Adrenal gland (tissue), 12 donors: ENCODE results near the gene UXT. TPM values are rescaled to one million over a fixed set of nuclear protein-coding genes. Genes with fewer than 3 reads are reported as not detected.

Experiments used
- DNase-seq, 7 donors: peaks; one replicate each; pipeline ENCODE4 v3.0.0-alpha.2; 2019 to 2020
- H3K27ac ChIP-seq, 5 donors: fragments of 200-600 bp; sonication (generic) in 4 of 5; 1 replicate in 3 of 5; 2 replicates in 2 of 5; pipeline versions ENCODE4 v1.5.1 to v1.8.0; 2016 to 2020; ENCODE audit warnings: mild to moderate bottlenecking in 1 of 5
- H3K27me3 ChIP-seq: fragments of 200-600 bp; 2 replicates; pipeline ENCODE4 v1.8.0; 2021
- H3K36me3 ChIP-seq, 2 donors: fragments of 200-600 bp; replicated peaks in 1 of 2; 1 replicate in 1 of 2; 2 replicates in 1 of 2; pipeline versions ENCODE4 v1.5.1 to v1.8.0; 2018 to 2022
- H3K4me1 ChIP-seq, 2 donors: fragments of 200-600 bp; replicated peaks in 1 of 2; 1 replicate in 1 of 2; 2 replicates in 1 of 2; pipeline versions ENCODE4 v1.5.1 to v1.8.0; 2018 to 2021
- H3K4me3 ChIP-seq, 4 donors: fragments of 200-600 bp; sonication (generic) in 3 of 4; one replicate each; pipeline ENCODE4 v1.5.1; 2016 to 2018
- H3K9me3 ChIP-seq, 3 donors: fragments of 200-600 bp; sonication (generic) in 1 of 3; replicated peaks in 1 of 3; 1 replicate in 2 of 3; 2 replicates in 1 of 3; pipeline versions ENCODE4 v1.5.1 to v1.8.0; 2016 to 2021
- POLR2A ChIP-seq, 2 donors: fragments of 450-650 bp; IDR thresholded peaks; one replicate each; pipeline ENCODE4 v1.6.1; 2017; ENCODE audit warnings: antibody characterized with exemption in 2 of 2, mild to moderate bottlenecking in 2 of 2, moderate library complexity in 1 of 2
- WGBS, 4 donors: extraction: QIAGEN DNeasy Blood & Tissue Kit in 2 of 4; methylation state at CpG; one replicate each; pipeline versions ENCODE4 v1.1.5 to v1.1.7; 2013 to 2017; 5-methylcytosine and 5-hydroxymethylcytosine counted together
- intact Hi-C, 2 donors: fragments of 100-400 bp; cut with DNase I; formaldehyde crosslinking; loops; one replicate each; pipeline versions ENCODE4 v1.14.1 to v1.15.0; 2022 to 2023
- polyA plus RNA-seq, 3 donors: library from polyadenylated mRNA; stranded (reverse); fragments of 200-250 nt in 2 of 3; fragments of 350-450 nt in 1 of 3; fragmentation: Illumina TruSeq in 1 of 3; extraction: RNeasy Lipid Tissue Mini Kit (QIAGEN cat#74804) in 1 of 3; gene quantifications; one replicate each; pipeline ENCODE4 v1.2.3, GENCODE V29; 2013 to 2014
- total RNA-seq, 9 donors: library from RNA; depleted of rRNA in 4 of 9; stranded (reverse); fragments of >200 nt in 4 of 9; fragments of 120-200 nt in 1 of 9; fragmentation: NEBNext Ultra II Directional in 1 of 9; extraction: Animal tissue kit (Norgen Biotek cat#: 25700) in 1 of 9; gene quantifications; one replicate each; pipeline versions ENCODE4 v1.1.0 to v1.2.4, GENCODE V29; 2013 to 2023
- TF ChIP-seq, protein P1 (sequence below), 6 experiments: fragments of 450-650 bp in 4 of 6; fragments of 200-600 bp in 2 of 6; sonication (generic) in 1 of 6; IDR thresholded peaks; 1 replicate in 5 of 6; 2 replicates in 1 of 6; pipeline versions ENCODE4 v1.5.1 to v1.8.0; 2016 to 2021; ENCODE audit warnings: antibody characterized with exemption in 6 of 6, mild to moderate bottlenecking in 2 of 6, moderate library complexity in 1 of 6
- donor health status: healthy with polysubstance abuse.
- donor health status: Bipolar disorder and iron deficiency.
- donor health status: DM: yes; HTN: yes; CAD: no.
- donor health status: DM: no; HTN: no; CAD: no.
- donor health status: DM: no; HTN: no; CAD: no.
- donor health status: DM: yes; HTN: yes; CAD: no.

UXT gene
- total and polyA plus RNA-seq, 12 donors = 120 to 176 (median 151) TPM

DNA sequence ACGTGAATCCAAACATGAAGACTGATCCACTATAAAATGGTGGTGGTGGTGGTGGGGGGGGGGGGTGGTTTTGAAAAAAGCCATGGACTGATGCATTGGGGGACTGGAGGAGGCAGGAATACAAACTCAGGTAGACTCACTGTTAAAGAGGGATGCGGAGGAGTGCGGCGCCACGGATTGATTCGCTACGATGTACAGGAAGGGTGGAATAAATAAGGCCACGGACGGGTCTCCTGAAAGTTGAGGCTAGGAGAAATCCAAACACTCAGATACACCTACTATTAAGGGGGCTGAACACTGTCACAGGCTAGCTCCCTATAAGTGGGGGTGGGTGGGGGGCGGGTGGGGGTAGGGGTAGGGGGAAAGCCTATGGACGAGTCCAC lies 9.2 kb downstream of the UXT start:
- Histone ChIP-seq H3K9me3 (no peaks in the 10 kb centered on the region), H3K4me3 (peak overlapping the region in 2 of 4 donors; percentile 56 to 66), H3K27me3 (no peaks in the 10 kb centered on the region), H3K27ac (peak overlapping the region in 3 of 5 donors; percentile 83 to 94 (median 84)), H3K4me1 (peaks cover 0 to 9% of the 10 kb centered on the region in 2 donors), H3K36me3 (peaks cover 0 to 4% of the 10 kb centered on the region in 2 donors)
- intact Hi-C loops = loop anchor here in 1 of 2 donors (10.0 kb wide), 1 partner anchor 85 kb away; the partner anchor contains the start of gene ARAF
- no peak for TF ChIP-seq POLR2A (IDR thresholded peaks at IDR 0.05)
- TF ChIP-seq, protein P1, sequence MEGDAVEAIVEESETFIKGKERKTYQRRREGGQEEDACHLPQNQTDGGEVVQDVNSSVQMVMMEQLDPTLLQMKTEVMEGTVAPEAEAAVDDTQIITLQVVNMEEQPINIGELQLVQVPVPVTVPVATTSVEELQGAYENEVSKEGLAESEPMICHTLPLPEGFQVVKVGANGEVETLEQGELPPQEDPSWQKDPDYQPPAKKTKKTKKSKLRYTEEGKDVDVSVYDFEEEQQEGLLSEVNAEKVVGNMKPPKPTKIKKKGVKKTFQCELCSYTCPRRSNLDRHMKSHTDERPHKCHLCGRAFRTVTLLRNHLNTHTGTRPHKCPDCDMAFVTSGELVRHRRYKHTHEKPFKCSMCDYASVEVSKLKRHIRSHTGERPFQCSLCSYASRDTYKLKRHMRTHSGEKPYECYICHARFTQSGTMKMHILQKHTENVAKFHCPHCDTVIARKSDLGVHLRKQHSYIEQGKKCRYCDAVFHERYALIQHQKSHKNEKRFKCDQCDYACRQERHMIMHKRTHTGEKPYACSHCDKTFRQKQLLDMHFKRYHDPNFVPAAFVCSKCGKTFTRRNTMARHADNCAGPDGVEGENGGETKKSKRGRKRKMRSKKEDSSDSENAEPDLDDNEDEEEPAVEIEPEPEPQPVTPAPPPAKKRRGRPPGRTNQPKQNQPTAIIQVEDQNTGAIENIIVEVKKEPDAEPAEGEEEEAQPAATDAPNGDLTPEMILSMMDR (IDR thresholded peaks at IDR 0.05) = no peak
- DNase-seq = no peak
- WGBS, 4 donors = 0 to 50% (median 20%) methylated on average over 9 to 11 of the region's 11 CpGs

DNA sequence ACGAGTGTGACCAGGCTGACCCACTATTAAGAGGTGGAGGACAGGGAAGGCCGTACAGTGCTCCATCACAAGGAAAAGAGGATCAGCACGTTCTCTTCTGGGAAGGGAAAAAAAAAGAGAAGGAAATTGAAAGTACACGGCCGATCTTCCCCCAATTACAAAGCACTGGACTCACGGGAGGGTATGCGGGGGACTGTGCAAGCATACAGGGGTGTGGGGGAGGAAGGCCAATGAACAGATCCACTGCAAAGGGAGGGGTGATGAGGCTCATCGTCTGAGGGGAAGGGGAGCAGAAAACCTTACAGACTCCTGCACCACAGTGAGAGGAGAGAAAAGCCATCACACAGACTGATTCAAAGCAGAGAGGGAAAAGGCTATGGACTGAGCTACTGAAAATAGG lies 9.7 kb downstream of the UXT start:
- no peak for TF ChIP-seq POLR2A (IDR thresholded peaks at IDR 0.05)
- TF ChIP-seq, protein P1 (IDR thresholded peaks at IDR 0.05) = no peak
- intact Hi-C loops = loop anchor here in 1 of 2 donors (10.0 kb wide), 1 partner anchor 84 kb away; the partner anchor contains the start of gene ARAF
- Histone ChIP-seq H3K27ac (peak overlapping the region in 1 of 5 donors; percentile 34), H3K36me3 (peaks cover 0 to 4% of the 10 kb centered on the region in 2 donors), H3K9me3 (no peaks in the 10 kb centered on the region), H3K27me3 (no peaks in the 10 kb centered on the region), H3K4me3 (peak overlapping the region in 2 of 4 donors; percentile 56 to 66), H3K4me1 (peaks cover 0 to 10% of the 10 kb centered on the region in 2 donors)
- whole genome bisulfite sequencing, 4 donors = 3 to 45% (median 22%) methylated on average over 8 of the region's 8 CpGs
- no peak for DNase-seq

DNA sequence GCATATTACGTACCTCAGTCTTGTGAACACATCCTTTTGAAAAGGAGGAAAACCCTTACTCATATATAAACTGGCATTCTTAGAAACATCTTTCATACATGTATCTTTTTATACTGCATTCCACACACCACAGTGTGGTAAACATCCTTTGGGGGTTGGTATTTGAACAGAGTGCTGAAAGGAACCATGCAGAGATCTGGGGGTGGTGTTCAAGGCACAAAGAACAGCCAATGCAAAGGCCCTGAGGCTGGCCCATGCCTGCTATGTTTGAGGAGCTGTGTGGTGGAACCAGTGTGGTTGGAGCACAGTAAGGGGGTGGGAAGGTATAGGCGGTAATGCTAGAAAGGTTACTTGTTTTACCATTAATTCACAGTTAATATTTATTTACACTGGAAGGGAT lies 10.6 kb downstream of the UXT start:
- no peaks in the 10 kb centered on the region for H3K27me3 ChIP-seq
- no peak for DNase-seq
- no peaks in the 10 kb centered on the region for H3K9me3 ChIP-seq
- H3K4me1 ChIP-seq = peaks cover 0 to 16% of the 10 kb centered on the region in 2 donors
- 69 to 96% (median 71%) methylated on average over 2 of the region's 2 CpGs for WGBS, 4 donors
- TF ChIP-seq POLR2A (IDR thresholded peaks at IDR 0.05) = no peak
- TF ChIP-seq, protein P1 (IDR thresholded peaks at IDR 0.05) = no peak
- no peaks in the 10 kb centered on the region for H3K36me3 ChIP-seq
- H3K27ac ChIP-seq = no peak overlapping the region
- intact Hi-C loops = loop anchor here in 1 of 2 donors (10.0 kb wide), 1 partner anchor 84 kb away; the partner anchor contains the start of gene ARAF
- H3K4me3 ChIP-seq = no peak overlapping the region

DNA sequence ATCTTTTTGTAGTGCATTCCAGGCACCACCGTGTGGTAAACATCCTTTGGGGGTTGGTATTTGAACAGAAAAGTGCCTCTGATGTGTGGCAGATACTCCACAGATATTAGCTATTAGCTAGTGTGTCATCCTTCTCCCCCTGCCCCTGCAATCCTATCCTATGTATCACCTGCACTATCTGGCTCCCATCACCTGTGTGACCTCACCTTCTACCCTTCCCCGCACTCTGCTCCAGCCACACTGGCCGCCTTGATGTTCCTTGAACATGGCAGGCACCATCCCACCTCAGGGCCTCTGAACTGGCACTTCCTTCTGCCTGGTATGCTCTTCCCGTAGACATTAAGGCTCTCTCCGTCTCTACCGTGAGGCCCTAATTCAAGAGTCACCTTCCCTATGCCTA lies 12.3 kb downstream of the UXT start:
- intact Hi-C loops = loop anchor here in 1 of 2 donors (10.0 kb wide), 1 partner anchor 82 kb away; the partner anchor contains the start of gene ARAF
- WGBS, 4 donors = 79 to 80% (median 80%) methylated on average over 6 of the region's 6 CpGs
- H3K27me3 ChIP-seq = no peaks in the 10 kb centered on the region

More for the DNA sequence above, 12.3 kb downstream of the UXT start:
- Histone ChIP-seq H3K9me3 (no peaks in the 10 kb centered on the region), H3K27ac (peak overlapping the region in 1 of 5 donors; percentile 8), H3K36me3 (no peaks in the 10 kb centered on the region), H3K4me3 (no peak overlapping the region), H3K4me1 (peaks cover 0 to 16% of the 10 kb centered on the region in 2 donors)
- DNase-seq = no peak
- TF ChIP-seq, protein P1 (IDR thresholded peaks at IDR 0.05) = no peak
- TF ChIP-seq POLR2A (IDR thresholded peaks at IDR 0.05) = no peak
